ENCODE data around the gene NIFK. TPM values are rescaled to one million over a fixed set of nuclear protein-coding genes. Genes with fewer than 3 reads are reported as not detected.

Gene NIFK
- 100 to 1,000 TPM in 1 of 4 donors, 10 to 100 TPM in 3; 19.0 to 110 (median 35.7) TPM for total RNA-seq

DNA sequence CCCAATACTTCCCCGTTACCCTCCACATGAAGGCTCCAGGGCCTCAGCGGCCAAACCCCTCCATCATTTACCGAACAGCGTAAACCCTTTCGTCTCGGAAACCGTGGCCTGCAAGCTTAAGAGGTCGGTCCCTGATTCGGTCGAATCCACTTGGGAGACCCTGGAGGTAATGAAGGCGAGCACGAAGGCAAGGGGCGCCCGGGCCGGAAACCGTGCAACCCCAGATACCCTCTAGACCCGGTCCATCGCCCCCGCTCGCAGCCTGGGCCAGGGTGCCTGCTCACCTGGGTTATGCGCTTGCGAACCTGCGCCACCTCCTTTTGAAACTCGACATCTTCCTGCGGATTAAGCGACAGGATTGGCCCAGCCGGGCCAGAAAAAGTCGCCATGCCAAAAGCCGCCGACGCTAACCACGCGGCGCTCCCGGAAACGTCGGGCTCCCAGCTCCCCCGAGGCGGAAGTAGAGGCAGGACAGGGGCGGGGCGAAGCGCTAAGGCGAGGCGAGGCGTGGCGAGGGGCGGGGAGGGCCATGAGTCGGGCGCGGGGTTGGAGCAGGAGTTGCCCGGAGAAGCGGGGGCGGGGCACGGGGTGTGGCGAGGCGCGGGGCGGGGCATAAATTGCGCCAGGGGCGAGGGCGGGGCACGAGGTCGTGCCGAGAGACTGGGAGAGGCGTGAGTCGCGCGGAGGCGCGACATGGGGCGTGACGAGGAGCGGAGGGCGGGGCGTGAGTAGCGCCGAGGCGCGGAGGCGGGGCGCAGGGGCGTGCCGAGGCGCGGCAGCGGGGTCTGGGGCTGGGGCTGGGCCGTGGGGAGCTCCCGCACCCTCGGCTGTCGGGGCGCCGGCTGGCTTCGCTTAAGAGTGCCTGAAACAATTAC is at the start of gene NIFK:
Gene NIFK (minus strand): TSS at position 414 of the 875 bp plus-strand sequence. CDS start 25 bp downstream, at position 389.
- TF ChIP-seq, protein P1, sequence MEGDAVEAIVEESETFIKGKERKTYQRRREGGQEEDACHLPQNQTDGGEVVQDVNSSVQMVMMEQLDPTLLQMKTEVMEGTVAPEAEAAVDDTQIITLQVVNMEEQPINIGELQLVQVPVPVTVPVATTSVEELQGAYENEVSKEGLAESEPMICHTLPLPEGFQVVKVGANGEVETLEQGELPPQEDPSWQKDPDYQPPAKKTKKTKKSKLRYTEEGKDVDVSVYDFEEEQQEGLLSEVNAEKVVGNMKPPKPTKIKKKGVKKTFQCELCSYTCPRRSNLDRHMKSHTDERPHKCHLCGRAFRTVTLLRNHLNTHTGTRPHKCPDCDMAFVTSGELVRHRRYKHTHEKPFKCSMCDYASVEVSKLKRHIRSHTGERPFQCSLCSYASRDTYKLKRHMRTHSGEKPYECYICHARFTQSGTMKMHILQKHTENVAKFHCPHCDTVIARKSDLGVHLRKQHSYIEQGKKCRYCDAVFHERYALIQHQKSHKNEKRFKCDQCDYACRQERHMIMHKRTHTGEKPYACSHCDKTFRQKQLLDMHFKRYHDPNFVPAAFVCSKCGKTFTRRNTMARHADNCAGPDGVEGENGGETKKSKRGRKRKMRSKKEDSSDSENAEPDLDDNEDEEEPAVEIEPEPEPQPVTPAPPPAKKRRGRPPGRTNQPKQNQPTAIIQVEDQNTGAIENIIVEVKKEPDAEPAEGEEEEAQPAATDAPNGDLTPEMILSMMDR (IDR thresholded peaks at IDR 0.05), result peak in 2 of 6 experiments; percentile 12 to 15
- TF ChIP-seq POLR2A (IDR thresholded peaks at IDR 0.05), result peak; percentile 35 to 52
- peaks cover 0 to 32% (median 0%) of the 10 kb centered on the region in 3 donors for H3K36me3 ChIP-seq
- no peaks in the 10 kb centered on the region for H3K27me3 ChIP-seq
- peak within 1 kb of the TSS; percentile 76 to 86 (median 79) for H3K27ac ChIP-seq
- no peaks in the 10 kb centered on the region for H3K9me3 ChIP-seq
- peak within 1 kb of the TSS; percentile 72 to 94 (median 82) for H3K4me3 ChIP-seq
- peak; percentile 99 to 100 (median 100) for DNase-seq
- peaks cover 0 to 15% (median 4%) of the 10 kb centered on the region in 4 donors for H3K4me1 ChIP-seq

DNA sequence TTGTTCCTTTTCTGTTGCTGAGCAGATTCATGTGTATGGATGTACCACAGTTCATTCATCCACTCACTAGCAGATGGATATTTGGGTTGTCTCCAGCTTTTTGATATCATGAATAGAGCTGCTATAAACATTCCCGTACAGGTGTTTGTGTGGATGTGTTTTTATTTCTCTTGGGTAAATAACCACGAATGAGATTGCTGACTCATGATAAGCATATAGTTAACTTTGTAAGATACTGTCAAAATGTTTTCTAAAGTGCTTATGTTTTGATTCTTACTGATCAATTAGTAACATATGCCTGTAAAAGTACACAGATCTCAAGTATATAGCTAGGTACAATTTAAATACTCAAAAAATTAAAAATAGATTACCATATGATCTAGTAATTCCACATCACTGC is 46.5 kb upstream of the NIFK start:
- Histone ChIP-seq H3K4me3 (no peak overlapping the region), H3K4me1 (no peaks in the 10 kb centered on the region), H3K9me3 (no peaks in the 10 kb centered on the region), H3K36me3 (no peaks in the 10 kb centered on the region), H3K27me3 (no peaks in the 10 kb centered on the region), H3K27ac (no peak overlapping the region)
- no peak for DNase-seq
- TF ChIP-seq, protein P1 (IDR thresholded peaks at IDR 0.05), result no peak
- TF ChIP-seq POLR2A (IDR thresholded peaks at IDR 0.05), result no peak

DNA sequence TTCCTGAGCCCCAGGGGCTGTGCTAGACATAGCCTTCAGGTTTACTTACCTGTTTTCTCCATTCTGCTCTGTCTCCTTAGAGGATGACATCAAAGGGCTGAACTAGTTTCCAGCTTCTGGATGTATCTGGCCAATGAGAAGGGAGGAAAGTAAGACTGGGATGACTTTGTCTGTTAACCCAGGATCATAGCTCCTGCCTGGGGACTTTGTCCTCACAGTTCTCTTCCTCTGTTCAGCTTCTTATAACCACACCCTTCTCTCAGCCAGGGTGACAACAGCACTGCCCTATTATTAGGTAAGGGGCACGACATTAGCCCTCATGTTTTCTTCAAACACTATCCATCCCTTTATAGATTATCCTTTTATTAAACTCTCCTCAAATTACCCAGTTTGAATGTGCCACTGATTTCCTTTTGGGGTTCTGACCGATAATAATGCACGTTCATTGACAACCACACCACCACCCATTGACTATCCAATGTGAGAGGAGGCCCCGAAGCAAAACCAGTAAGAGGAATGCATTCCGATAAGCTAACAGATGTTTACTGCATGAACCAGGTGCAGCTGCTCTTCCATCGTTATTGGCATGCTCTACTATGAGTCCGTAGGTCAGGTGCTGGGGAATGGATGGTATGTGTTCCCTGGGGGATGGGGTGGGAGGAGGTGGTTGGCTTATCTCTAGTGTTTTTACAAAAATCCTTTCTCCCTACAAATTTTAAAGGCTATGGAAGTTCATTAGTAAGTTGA is 42.2 kb upstream of the NIFK start:
- no peaks in the 10 kb centered on the region for H3K9me3 ChIP-seq
- H3K27ac ChIP-seq, result no peak overlapping the region
- H3K27me3 ChIP-seq, result no peaks in the 10 kb centered on the region
- DNase-seq, result no peak
- TF ChIP-seq, protein P1 (IDR thresholded peaks at IDR 0.05), result no peak
- TF ChIP-seq POLR2A (IDR thresholded peaks at IDR 0.05), result no peak
- no peaks in the 10 kb centered on the region for H3K4me1 ChIP-seq
- no peaks in the 10 kb centered on the region for H3K36me3 ChIP-seq
- no peak overlapping the region for H3K4me3 ChIP-seq

DNA sequence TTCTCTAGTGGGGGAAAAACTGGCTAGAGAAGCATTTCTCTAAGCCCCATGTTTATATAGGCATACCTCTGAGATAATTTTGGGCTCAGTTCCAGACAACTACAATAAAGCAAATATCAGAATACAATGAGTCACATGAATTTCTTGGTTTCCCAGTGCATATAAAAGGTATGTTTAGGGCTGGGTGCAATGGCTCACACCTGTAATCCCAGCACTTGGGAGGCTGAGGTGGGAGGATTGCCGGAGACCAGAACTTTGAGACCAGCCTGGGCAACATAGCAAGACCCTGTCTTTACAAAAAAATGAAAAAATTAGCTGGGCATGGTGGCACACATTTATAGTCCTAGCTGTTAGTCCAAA is 41.0 kb upstream of the NIFK start:
- TF ChIP-seq POLR2A (IDR thresholded peaks at IDR 0.05), result no peak
- TF ChIP-seq, protein P1 (IDR thresholded peaks at IDR 0.05), result no peak
- Histone ChIP-seq H3K27ac (no peak overlapping the region), H3K36me3 (no peaks in the 10 kb centered on the region), H3K27me3 (no peaks in the 10 kb centered on the region), H3K9me3 (no peaks in the 10 kb centered on the region), H3K4me1 (no peaks in the 10 kb centered on the region), H3K4me3 (no peak overlapping the region)
- DNase-seq, result no peak

DNA sequence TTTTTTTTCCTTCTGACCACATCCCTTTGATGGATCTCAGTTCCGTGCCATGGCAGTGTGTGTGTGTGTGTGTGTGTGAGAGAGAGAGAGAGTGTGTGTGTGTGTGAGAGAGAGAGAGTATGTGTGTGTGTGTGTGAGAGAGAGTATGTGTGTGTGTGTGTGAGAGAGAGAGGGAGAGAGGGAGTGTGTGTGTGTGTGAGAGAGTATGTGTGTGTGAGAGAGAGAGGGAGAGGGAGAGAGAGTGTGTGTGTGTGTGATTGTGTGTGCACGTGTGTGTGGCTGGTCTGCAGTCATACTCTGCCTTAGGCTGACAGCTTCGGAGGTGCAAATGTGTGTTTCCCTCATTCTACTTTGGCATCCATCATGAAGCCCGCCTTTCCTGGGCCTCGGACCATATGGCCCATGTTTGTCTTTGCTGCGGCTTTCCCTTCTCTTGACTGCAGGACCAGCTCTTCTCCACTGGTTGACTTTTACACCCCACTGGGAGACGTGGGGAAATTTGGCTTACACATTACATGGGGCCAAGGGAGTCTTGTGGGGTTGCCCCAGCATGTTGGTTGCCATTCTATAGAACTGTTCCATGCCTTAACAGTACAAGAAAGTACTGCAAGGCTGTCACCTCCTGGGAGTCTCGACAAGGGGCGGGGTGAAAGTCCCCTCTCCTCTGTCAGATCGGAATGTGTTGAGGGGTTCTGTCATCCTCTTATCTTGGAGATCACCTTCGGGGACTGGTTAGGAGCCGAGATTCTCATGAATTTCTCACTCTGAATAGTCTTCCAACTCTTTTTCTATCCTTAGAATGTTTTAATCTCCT is 40.4 kb upstream of the NIFK start:
- no peaks in the 10 kb centered on the region for H3K4me1 ChIP-seq
- no peaks in the 10 kb centered on the region for H3K27me3 ChIP-seq
- H3K9me3 ChIP-seq, result no peaks in the 10 kb centered on the region
- DNase-seq, result no peak
- H3K36me3 ChIP-seq, result no peaks in the 10 kb centered on the region
- H3K27ac ChIP-seq, result no peak overlapping the region
- TF ChIP-seq POLR2A (IDR thresholded peaks at IDR 0.05), result no peak
- TF ChIP-seq, protein P1 (IDR thresholded peaks at IDR 0.05), result no peak
- H3K4me3 ChIP-seq, result no peak overlapping the region

Measured in Peyer's patch (tissue), 4 donors.